OCI-LY1 (cell line): Measurements from ENCODE around the gene WNT6.

Source experiments
- CTCF ChIP-seq: fragments of 200-600 bp; sonication (generic), shearing (Covaris generic); IDR thresholded peaks from 2 replicates; pipeline ENCODE4 v1.5.1; 2017; ENCODE audit warnings: mild to moderate bottlenecking, antibody characterized with exemption, low read length, moderate library complexity, mixed read lengths
- EZH2 ChIP-seq: fragments of 200-600 bp; sonication (generic), shearing (Covaris generic); IDR thresholded peaks from 2 replicates; pipeline ENCODE4 v1.8.0; 2017; ENCODE audit warnings: borderline replicate concordance, mixed run types, mild to moderate bottlenecking, antibody characterized with exemption, low read length, moderate library complexity, mixed read lengths

- no peak for TF ChIP-seq CTCF
- no peak for TF ChIP-seq EZH2
Measured at GRCh38 chr2:218875692-218876246, 16.2 kb downstream of the WNT6 start.
